GM12873 (cell line): ENCODE measurements around the gene ZCWPW1.
A peak's percentile ranks its signal among the peaks of the same experiment; 100 is the strongest.

ENCODE experiments used
- CTCF ChIP-seq: IDR thresholded peaks from 2 replicates; pipeline ENCODE4 v1.5.1; 2012; ENCODE audit warnings: low read depth, mild to moderate bottlenecking, moderate library complexity, low read length, control low read depth; ENCODE audit not compliant: insufficient read depth; ENCODE audit errors: missing control alignments

The ZCWPW1 gene

DNA sequence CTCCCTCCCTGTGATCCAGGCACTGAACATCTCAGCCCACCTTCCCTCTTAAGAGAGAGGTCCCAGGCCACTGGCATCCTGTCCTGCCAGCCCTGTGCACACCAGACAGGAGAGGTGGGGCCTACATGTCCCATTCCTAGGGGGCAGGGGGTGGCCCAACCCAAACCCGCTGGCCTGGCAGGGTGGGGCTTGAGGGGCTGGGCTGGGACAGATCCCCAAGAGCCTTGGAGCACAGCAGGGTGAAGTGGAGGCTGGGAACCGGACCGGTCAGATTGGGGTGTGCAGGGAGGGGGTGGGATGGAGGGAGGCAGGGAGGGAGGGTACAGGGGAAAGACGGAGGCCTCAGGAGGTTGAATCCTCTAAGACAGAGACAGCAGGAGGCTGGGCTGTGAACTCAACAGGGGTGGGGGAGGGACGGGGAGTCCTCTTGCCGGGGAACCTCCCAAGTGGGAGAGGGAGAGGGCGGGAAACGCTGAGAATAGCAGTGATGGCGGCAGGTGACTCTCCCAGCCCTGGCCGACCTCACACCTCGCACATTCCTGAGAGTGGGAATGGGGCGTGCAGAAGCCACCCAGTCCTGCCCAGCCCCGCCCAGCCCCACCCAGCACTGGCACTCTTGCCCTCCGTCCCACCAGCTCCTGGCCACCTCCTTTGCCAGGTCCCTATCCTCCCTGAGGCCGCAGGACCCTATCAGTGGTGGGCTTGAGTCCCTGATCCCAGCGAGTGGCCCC lies 43.8 kb upstream of the ZCWPW1 start:
- TF ChIP-seq CTCF = no peak

DNA sequence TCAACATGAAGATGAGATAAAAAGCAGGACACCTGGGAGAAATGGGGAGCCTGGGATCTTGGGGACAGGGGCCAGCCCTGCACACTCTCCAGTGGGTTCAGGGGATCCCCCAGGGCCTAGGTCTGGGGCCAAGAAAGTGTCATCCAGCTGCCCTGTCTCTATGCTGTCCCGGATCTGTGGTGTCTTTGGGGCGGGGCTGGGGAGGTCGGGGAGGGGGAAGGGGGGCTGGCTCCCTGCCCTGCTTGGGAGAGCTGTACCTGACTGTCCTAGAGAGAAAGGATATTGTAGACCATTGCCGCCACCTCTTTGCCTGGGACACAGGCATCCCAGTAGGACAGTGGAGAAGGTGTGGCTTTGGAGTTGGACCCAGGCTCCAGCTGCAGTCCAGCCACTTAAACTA lies 42.5 kb upstream of the ZCWPW1 start:
- TF ChIP-seq CTCF = no peak

- peak; percentile 100 for TF ChIP-seq CTCF
These were observed 40.9 kb upstream of the ZCWPW1 start for GRCh38 chr7:100469227-100470044.

GRCh38 chr7:100467638-100468373 lies 39.3 kb upstream of the ZCWPW1 start:
- no peak for TF ChIP-seq CTCF

DNA sequence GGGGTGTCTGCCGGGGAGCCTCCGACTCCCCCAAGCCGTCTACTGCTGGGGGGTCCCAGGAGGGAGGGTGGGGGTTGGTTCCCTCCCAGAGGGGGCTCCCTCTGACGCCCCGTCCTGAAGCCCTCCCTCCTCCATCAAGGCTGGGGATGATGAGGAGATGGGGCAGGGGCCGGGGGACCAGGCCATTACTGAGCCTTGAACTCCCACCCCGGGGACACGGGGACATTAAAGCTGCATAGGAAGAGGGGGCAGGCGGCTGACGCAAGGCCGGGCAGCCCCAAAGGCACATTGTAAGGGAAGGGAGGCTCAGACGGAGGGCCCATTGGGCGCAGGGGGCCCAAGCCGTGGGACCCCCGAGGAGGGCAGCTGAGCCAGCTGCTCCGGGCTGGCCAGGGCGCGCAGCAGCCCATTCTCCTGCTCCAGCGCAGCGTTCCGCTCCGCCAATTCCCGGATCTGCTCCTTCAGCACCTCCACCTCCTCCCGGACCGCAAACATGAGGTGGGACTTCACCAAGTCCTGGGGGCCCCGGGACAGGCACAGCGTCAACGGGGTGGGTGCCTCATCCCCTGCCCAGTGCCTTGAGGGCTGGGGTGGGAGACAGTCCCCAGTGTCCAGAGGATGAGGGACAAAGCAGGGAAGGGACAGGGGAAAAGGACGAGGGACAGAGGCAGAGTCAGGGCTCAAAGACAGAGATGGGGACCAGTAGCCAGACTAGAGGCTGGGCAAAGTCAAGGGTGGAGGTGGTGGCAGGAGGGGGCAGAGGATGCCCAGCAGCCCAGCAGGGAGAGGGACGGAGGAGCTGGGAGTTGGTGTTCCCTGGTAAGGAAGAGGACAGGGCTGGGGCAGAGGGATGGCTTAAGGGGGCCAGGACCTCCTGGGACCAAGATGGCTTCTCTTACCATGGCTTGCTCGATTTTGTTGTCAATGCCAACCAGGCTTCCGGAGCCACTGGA lies 38.4 kb upstream of the ZCWPW1 start:
- TF ChIP-seq CTCF = no peak

GRCh38 chr7:100465702-100466311 lies 37.3 kb upstream of the ZCWPW1 start:
- peak; percentile 20 for TF ChIP-seq CTCF
